Neural cell (in vitro differentiated cells): Measurements from ENCODE around the gene TRABD2A. TPM values are rescaled to one million over a fixed set of nuclear protein-coding genes. Genes with fewer than 3 reads are reported as not detected.

Source experiments
- H2AFZ ChIP-seq: fragments of 200-600, 300-800 bp; sonication (generic), shearing (Covaris generic); 2 replicates; pipeline ENCODE4 v1.6.0; 2014; ENCODE audit warnings: low read depth, mild to moderate bottlenecking, antibody characterized with exemption, low read length, moderate library complexity
- H3F3A ChIP-seq: fragments of 200-600 bp; shearing (Covaris generic); 2 replicates; pipeline ENCODE4 v1.6.1; 2016; ENCODE audit warnings: mild to moderate bottlenecking, moderate library complexity, mixed read lengths, antibody characterized with exemption, low read length; ENCODE audit not compliant: insufficient read depth, poor library complexity, severe bottlenecking
- H3K27ac ChIP-seq: fragments of 200-600, 300-800 bp; sonication (generic), shearing (Covaris generic); 2 replicates; pipeline ENCODE4 v1.5.1; 2014; ENCODE audit warnings: mild to moderate bottlenecking, low read length, moderate library complexity
- H3K27me3 ChIP-seq: fragments of 300-800, 200-600 bp; sonication (generic), shearing (Covaris generic); 2 replicates; pipeline ENCODE4 v1.6.0; 2014; ENCODE audit warnings: mild to moderate bottlenecking, low read depth, low read length, moderate library complexity; ENCODE audit not compliant: insufficient read depth
- H3K36me3 ChIP-seq: fragments of 300-800, 200-600 bp; sonication (generic), shearing (Covaris generic); 2 replicates; pipeline ENCODE4 v1.5.1; 2014; ENCODE audit warnings: mild to moderate bottlenecking, antibody characterized with exemption, low read length, moderate library complexity; ENCODE audit not compliant: insufficient read depth
- H3K4me2 ChIP-seq: fragments of 300-800, 200-600 bp; sonication (generic), shearing (Covaris generic); 2 replicates; pipeline ENCODE4 v1.6.0; 2014; ENCODE audit warnings: mild to moderate bottlenecking, low read length
- H3K4me3 ChIP-seq: fragments of 300-800, 200-600 bp; sonication (generic), shearing (Covaris generic); 2 replicates; pipeline ENCODE4 v1.5.1; 2014; ENCODE audit warnings: mild to moderate bottlenecking, low read length, moderate library complexity
- H3K79me2 ChIP-seq: fragments of 200-600 bp; shearing (Covaris generic); replicated peaks from 2 replicates; pipeline ENCODE4 v1.6.0; 2014; ENCODE audit warnings: mild to moderate bottlenecking, low read length, moderate library complexity; ENCODE audit not compliant: insufficient read depth
- H3K9ac ChIP-seq: fragments of 300-800, 200-600 bp; sonication (generic), shearing (Covaris generic); 2 replicates; pipeline ENCODE4 v1.6.1; 2016; ENCODE audit warnings: mild to moderate bottlenecking, low read length, mixed read lengths
- H3K9me2 ChIP-seq: fragments of 200-600 bp; shearing (Covaris generic); 2 replicates; pipeline ENCODE4 v1.6.1; 2016; ENCODE audit warnings: mild to moderate bottlenecking, low read length, mixed read lengths; ENCODE audit not compliant: insufficient read depth
- H3K9me3 ChIP-seq: fragments of 200-600, 300-800 bp; sonication (generic), shearing (Covaris generic); 2 replicates; pipeline ENCODE4 v1.6.1; 2016; ENCODE audit warnings: mild to moderate bottlenecking, mixed run types, low read length, moderate library complexity, mixed read lengths
- H4K20me1 ChIP-seq: fragments of 200-600 bp; shearing (Covaris generic); 2 replicates; pipeline ENCODE4 v1.6.1; 2016; ENCODE audit warnings: mild to moderate bottlenecking, mixed run types; ENCODE audit not compliant: insufficient read depth
- CTCF ChIP-seq: fragments of 450-650 bp; IDR thresholded peaks from 2 replicates; pipeline ENCODE4 v1.5.1; 2014; ENCODE audit warnings: antibody characterized with exemption, mild to moderate bottlenecking, moderate library complexity; ENCODE audit not compliant: poor library complexity, severe bottlenecking
- EP300 ChIP-seq: fragments of 450-650 bp; conservative IDR thresholded peaks from 2 replicates; pipeline ENCODE4 v1.6.1; 2014; ENCODE audit warnings: antibody characterized with exemption, mild to moderate bottlenecking, moderate library complexity; ENCODE audit not compliant: poor library complexity, severe bottlenecking
- EZH2 ChIP-seq: fragments of 200-600, 300-800 bp; shearing (Covaris generic), sonication (generic); IDR thresholded peaks from 2 replicates; pipeline ENCODE4 v1.6.1; 2014; ENCODE audit warnings: antibody characterized with exemption, low read length, borderline replicate concordance, mild to moderate bottlenecking; ENCODE audit not compliant: insufficient read depth, poor library complexity, severe bottlenecking
- MXI1 ChIP-seq: fragments of 450-650 bp; conservative IDR thresholded peaks from 2 replicates; pipeline ENCODE4 v1.6.1; 2014; ENCODE audit warnings: antibody characterized with exemption, mild to moderate bottlenecking; ENCODE audit not compliant: poor library complexity, severe bottlenecking
- POLR2AphosphoS5 ChIP-seq: IDR thresholded peaks from 2 replicates; pipeline ENCODE4 v1.6.1; 2012
- RAD21 ChIP-seq: fragments of 450-650 bp; conservative IDR thresholded peaks from 2 replicates; pipeline ENCODE4 v1.6.1; 2014; ENCODE audit warnings: antibody characterized with exemption, mild to moderate bottlenecking, moderate library complexity
- SMC3 ChIP-seq: fragments of 450-650 bp; conservative IDR thresholded peaks from 2 replicates; pipeline ENCODE4 v1.6.1; 2014; ENCODE audit warnings: antibody characterized with exemption, mild to moderate bottlenecking, moderate library complexity; ENCODE audit not compliant: poor library complexity
- TAF1 ChIP-seq: IDR thresholded peaks from 2 replicates; pipeline ENCODE4 v1.6.1; 2012; ENCODE audit warnings: low read depth
- polyA plus RNA-seq: library from polyadenylated mRNA; depleted of rRNA; stranded (reverse); fragments of >200 nt; gene quantifications from 2 replicates; pipeline ENCODE4 v1.2.3, GENCODE V29; 2014
- TF ChIP-seq, protein P1 (sequence below): IDR thresholded peaks from 2 replicates; pipeline ENCODE4 v1.6.1; 2012; ENCODE audit warnings: borderline replicate concordance

Gene TRABD2A
- polyA plus RNA-seq, 1 donor from 2014 or later: 0.17 TPM

DNA sequence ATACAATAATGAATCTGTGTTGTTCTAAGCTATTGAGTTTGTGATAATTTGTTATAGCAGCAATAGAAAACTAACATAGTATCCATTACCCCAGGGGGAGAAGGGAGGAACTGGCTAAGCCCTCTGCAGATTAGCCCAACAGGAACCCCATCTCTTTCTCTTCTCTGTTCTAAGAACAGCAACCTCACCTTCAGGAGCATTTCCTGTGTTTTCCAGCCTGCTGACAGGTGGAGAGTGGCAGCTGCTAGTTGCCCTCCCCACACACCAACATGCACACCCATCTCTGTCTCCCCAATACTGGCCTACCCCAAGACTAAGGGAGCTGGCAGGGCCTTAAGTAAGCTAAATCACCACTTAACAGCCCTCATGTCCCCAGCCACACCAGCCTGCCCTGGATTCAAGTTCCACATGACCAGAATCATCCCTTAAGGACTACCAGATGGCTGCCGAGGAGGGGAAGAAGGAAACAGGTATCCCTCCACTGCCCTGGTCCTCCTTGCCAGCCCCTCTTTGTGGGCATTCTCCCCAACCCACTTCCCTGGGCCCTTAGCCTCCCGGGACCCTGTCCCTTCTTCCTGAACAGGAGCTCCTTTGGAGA is 52.8 kb downstream of the TRABD2A start:
- Histone ChIP-seq H3K79me2 (no peaks in the 10 kb centered on the region), H3K27me3 (no peaks in the 10 kb centered on the region)

DNA sequence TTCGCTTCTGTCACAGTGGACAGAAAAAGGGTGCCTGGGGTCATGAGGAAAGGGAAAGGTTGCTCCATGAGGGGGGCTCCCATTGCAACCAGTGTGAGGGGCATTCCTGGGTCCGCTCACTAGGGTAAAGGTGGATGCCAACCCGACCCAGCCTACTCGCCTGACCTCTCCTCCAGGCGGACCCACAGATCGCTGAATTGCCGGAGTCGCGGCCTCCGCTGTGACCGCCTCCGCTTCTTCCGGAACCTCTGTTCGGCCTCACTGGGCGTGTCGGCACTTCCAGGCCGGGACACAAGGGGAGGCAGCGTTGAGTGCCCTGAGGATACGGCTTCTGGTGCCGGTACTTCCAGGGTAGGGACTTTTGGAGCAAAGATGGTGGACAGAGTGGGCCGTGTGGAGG is 57.1 kb downstream of the TRABD2A start:
- H3K4me3 ChIP-seq: no peak overlapping the region
- no peak overlapping the region for H3K27ac ChIP-seq
- no peaks in the 10 kb centered on the region for H3K9me2 ChIP-seq
- no peaks in the 10 kb centered on the region for H3K9me3 ChIP-seq
- H2AFZ ChIP-seq: no peak overlapping the region
- H4K20me1 ChIP-seq: no peaks in the 10 kb centered on the region
- no peak overlapping the region for H3K4me2 ChIP-seq
- no peaks in the 10 kb centered on the region for H3K79me2 ChIP-seq
- H3K27me3 ChIP-seq: no peaks in the 10 kb centered on the region
- H3K9ac ChIP-seq: no peak overlapping the region
- no peaks in the 10 kb centered on the region for H3K36me3 ChIP-seq
- no peaks in the 10 kb centered on the region for H3F3A ChIP-seq
- TF ChIP-seq MXI1: no peak
- TF ChIP-seq POLR2AphosphoS5: no peak
- TF ChIP-seq EZH2: no peak
- TF ChIP-seq, protein P1, sequence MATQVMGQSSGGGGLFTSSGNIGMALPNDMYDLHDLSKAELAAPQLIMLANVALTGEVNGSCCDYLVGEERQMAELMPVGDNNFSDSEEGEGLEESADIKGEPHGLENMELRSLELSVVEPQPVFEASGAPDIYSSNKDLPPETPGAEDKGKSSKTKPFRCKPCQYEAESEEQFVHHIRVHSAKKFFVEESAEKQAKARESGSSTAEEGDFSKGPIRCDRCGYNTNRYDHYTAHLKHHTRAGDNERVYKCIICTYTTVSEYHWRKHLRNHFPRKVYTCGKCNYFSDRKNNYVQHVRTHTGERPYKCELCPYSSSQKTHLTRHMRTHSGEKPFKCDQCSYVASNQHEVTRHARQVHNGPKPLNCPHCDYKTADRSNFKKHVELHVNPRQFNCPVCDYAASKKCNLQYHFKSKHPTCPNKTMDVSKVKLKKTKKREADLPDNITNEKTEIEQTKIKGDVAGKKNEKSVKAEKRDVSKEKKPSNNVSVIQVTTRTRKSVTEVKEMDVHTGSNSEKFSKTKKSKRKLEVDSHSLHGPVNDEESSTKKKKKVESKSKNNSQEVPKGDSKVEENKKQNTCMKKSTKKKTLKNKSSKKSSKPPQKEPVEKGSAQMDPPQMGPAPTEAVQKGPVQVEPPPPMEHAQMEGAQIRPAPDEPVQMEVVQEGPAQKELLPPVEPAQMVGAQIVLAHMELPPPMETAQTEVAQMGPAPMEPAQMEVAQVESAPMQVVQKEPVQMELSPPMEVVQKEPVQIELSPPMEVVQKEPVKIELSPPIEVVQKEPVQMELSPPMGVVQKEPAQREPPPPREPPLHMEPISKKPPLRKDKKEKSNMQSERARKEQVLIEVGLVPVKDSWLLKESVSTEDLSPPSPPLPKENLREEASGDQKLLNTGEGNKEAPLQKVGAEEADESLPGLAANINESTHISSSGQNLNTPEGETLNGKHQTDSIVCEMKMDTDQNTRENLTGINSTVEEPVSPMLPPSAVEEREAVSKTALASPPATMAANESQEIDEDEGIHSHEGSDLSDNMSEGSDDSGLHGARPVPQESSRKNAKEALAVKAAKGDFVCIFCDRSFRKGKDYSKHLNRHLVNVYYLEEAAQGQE: no peak
- no peak for TF ChIP-seq SMC3
- no peak for TF ChIP-seq EP300
- TF ChIP-seq RAD21: no peak
- TF ChIP-seq TAF1: no peak

More for the DNA sequence above, 52.8 kb downstream of the TRABD2A start:
- Histone ChIP-seq H3K36me3 (no peaks in the 10 kb centered on the region), H2AFZ (no peak overlapping the region), H3K9me3 (no peaks in the 10 kb centered on the region), H3K4me3 (no peak overlapping the region), H3K9ac (no peak overlapping the region), H4K20me1 (no peaks in the 10 kb centered on the region), H3F3A (no peaks in the 10 kb centered on the region), H3K27ac (no peak overlapping the region), H3K9me2 (no peaks in the 10 kb centered on the region), H3K4me2 (no peak overlapping the region)
- no peak for TF ChIP-seq CTCF
- TF ChIP-seq POLR2AphosphoS5: no peak
- no peak for TF ChIP-seq RAD21
- TF ChIP-seq MXI1: no peak
- TF ChIP-seq EP300: no peak
- no peak for TF ChIP-seq TAF1
- TF ChIP-seq, protein P1: no peak
- TF ChIP-seq SMC3: no peak
- TF ChIP-seq EZH2: no peak
